ENCODE results near the gene CCN5.

CCN5 gene

GRCh38 chr20:44728801-44729443, 13.8 kb downstream of the CCN5 start:
- peak; percentile 82 to 87 for DNase-seq (ENCODE audit: low read depth in 2 of 2)
- TF ChIP-seq CTCF (IDR thresholded peaks at IDR 0.05; ENCODE audit: low read depth, low read length) = no peak
- no peak overlapping the region for H3K4me3 ChIP-seq (replicated peaks in 1 of 2; ENCODE audit: low read depth in 2 of 2, low read length in 2 of 2)

- TF ChIP-seq CTCF (IDR thresholded peaks at IDR 0.05; ENCODE audit: low read depth, low read length) = no peak
- peak; percentile 89 to 94 for DNase-seq (ENCODE audit: low read depth in 2 of 2)
- H3K4me3 ChIP-seq (replicated peaks in 1 of 2; ENCODE audit: low read depth in 2 of 2, low read length in 2 of 2) = no peak overlapping the region
These were observed 15.3 kb downstream of the CCN5 start for GRCh38 chr20:44730441-44730840.

- DNase-seq (ENCODE audit: low read depth in 2 of 2) = no peak
- no peak for TF ChIP-seq CTCF (IDR thresholded peaks at IDR 0.05; ENCODE audit: low read depth, low read length)
- no peak overlapping the region for H3K4me3 ChIP-seq (replicated peaks in 1 of 2; ENCODE audit: low read depth in 2 of 2, low read length in 2 of 2)
These were observed 16.5 kb downstream of the CCN5 start for GRCh38 chr20:44731657-44732056.

GRCh38 chr20:44732327-44732726, 17.2 kb downstream of the CCN5 start:
- no peak overlapping the region for H3K4me3 ChIP-seq (replicated peaks in 1 of 2; ENCODE audit: low read depth in 2 of 2, low read length in 2 of 2)
- TF ChIP-seq CTCF (IDR thresholded peaks at IDR 0.05; ENCODE audit: low read depth, low read length) = no peak
- peak in 1 of 2 donors; percentile 31 for DNase-seq (ENCODE audit: low read depth in 2 of 2)

- H3K4me3 ChIP-seq (replicated peaks in 1 of 2; ENCODE audit: low read depth in 2 of 2, low read length in 2 of 2) = no peak overlapping the region
- peak; percentile 95 for TF ChIP-seq CTCF (IDR thresholded peaks at IDR 0.05; ENCODE audit: low read depth, low read length)
- DNase-seq (ENCODE audit: low read depth in 2 of 2) = peak; percentile 80 to 83
These were observed 18.3 kb downstream of the CCN5 start for GRCh38 chr20:44733341-44734069.

GRCh38 chr20:44734938-44735337, 19.8 kb downstream of the CCN5 start:
- peak; percentile 76 to 85 for DNase-seq (ENCODE audit: low read depth in 2 of 2)
- H3K4me3 ChIP-seq (replicated peaks in 1 of 2; ENCODE audit: low read depth in 2 of 2, low read length in 2 of 2) = no peak overlapping the region
- TF ChIP-seq CTCF (IDR thresholded peaks at IDR 0.05; ENCODE audit: low read depth, low read length) = peak; percentile 18
